ENCODE measurements around the gene FBXO34. TPM values are rescaled to one million over a fixed set of nuclear protein-coding genes. Genes with fewer than 3 reads are reported as not detected.

FBXO34 gene
- total and polyA plus RNA-seq, 2 of the 13 experiments (the other 11 are each of a cell fraction or from before 2014, with no cell fraction given), result 8.8 to 13.5 TPM

- Histone ChIP-seq H3K4me1 (ENCODE audit: insufficient read depth, low read length) (no peaks in the 10 kb centered on the region), H3K9me3 (ENCODE audit: low read length) (no peaks in the 10 kb centered on the region), H3K79me2 (ENCODE audit: insufficient read depth, low read length) (no peaks in the 10 kb centered on the region), H3K9ac (ENCODE audit: insufficient read depth, low read depth, low read length) (no peak overlapping the region), H3K27ac (ENCODE audit: extremely low read length, insufficient read depth, low read length) (no peak overlapping the region), H3K4me2 (ENCODE audit: low read depth, low read length) (no peak overlapping the region), H2AFZ (ENCODE audit: low read length) (no peak overlapping the region), H3K4me3 (replicated peaks in 1 of 3; ENCODE audit: insufficient read depth in 1 of 3, low read depth in 2 of 3, low read length in 3 of 3) (no peak overlapping the region), H4K20me1 (ENCODE audit: insufficient read depth, low read length) (no peaks in the 10 kb centered on the region), H3K27me3 (ENCODE audit: control insufficient read depth in 1 of 2, insufficient read depth in 2 of 2, low read length in 2 of 2) (peaks cover 6 to 42% of the 10 kb centered on the region in 2 experiments; a peak in 3 of 5 replicates), H3K36me3 (replicated peaks in 1 of 2; ENCODE audit: control insufficient read depth in 1 of 2, insufficient read depth in 2 of 2, low read length in 2 of 2) (no peaks in the 10 kb centered on the region)
- in situ Hi-C loops (cut with HindIII; ENCODE audit: extremely low pct_ligation_motif_present, low pct_unique_long_range_greater_than_20kb), result no loop called here
- FAIRE-seq, result no peak
- 57% methylated on average over 2 of the region's 3 CpGs for WGBS (ENCODE audit: low lambda C conversion rate)
- intact Hi-C loops (cut with micrococcal nuclease; ENCODE audit: unreplicated experiment), result no loop called here
- no peak for ATAC-seq
- no peak for TF ChIP-seq ZNF7 (CRISPR knock-in tag; IDR thresholded peaks at IDR 0.05)
- no peak for TF ChIP-seq NONO (IDR thresholded peaks at IDR 0.05)
- TF ChIP-seq NONO (CRISPR knock-in tag; conservative IDR thresholded peaks at IDR 0.05), result no peak
- TF ChIP-seq RORA (CRISPR knock-in tag; IDR thresholded peaks at IDR 0.05), result no peak
- no peak for TF ChIP-seq MED13 (CRISPR knock-in tag; IDR thresholded peaks at IDR 0.05)
- TF ChIP-seq ARNT2 (CRISPR knock-in tag; IDR thresholded peaks at IDR 0.05; ENCODE audit: low read depth), result no peak
- no peak for TF ChIP-seq ZNF124 (CRISPR knock-in tag; IDR thresholded peaks at IDR 0.05)
- no peak for TF ChIP-seq ATAD3A (CRISPR knock-in tag; IDR thresholded peaks at IDR 0.05)
- TF ChIP-seq EED (CRISPR knock-in tag; IDR thresholded peaks at IDR 0.05), result no peak
- no peak for TF ChIP-seq PAXIP1 (CRISPR knock-in tag; conservative IDR thresholded peaks at IDR 0.05)
- TF ChIP-seq ZSCAN9 (CRISPR knock-in tag; IDR thresholded peaks at IDR 0.05; ENCODE audit: borderline replicate concordance), result no peak
- DNase-seq (ENCODE audit: low spot score), result no peak
- POLR2A ChIA-PET, result no interaction called here
- no TSS peak for BruUV-seq (replicated peaks)
- CTCF ChIA-PET (ENCODE audit: low intra/inter-chr PET ratio, low total read pairs), result no interaction called here
Measured at GRCh38 chr14:55243386-55243785, 27.8 kb upstream of the FBXO34 start.

All from HepG2 (cell line).